Regular cardiac myocyte (primary cell): ENCODE results near the gene USP17L25. TPM values are rescaled to one million over a fixed set of nuclear protein-coding genes. Genes with fewer than 3 reads are reported as not detected.

Source experiments
- total RNA-seq: library from RNA; depleted of rRNA; stranded (reverse); fragments of >200 nt; gene quantifications from 2 replicates; pipeline ENCODE4 v1.2.3, GENCODE V29; 2014

USP17L25 gene
- total RNA-seq: not detected in 2 replicates

GRCh38 chr4:9329611-9330010 is at the start of gene USP17L25:
Gene USP17L25, plus strand, starts transcription at chr4:9329911. Its CDS starts 0 bp downstream, at chr4:9329911.

GRCh38 chr4:9324865-9325264 is 4.8 kb upstream of the USP17L25 start, which contains the start of gene USP17L24:
Gene USP17L24, plus strand, starts transcription at chr4:9325165. Its CDS starts 0 bp downstream, at chr4:9325165.

GRCh38 chr4:9334358-9334757 is 4.6 kb downstream of the USP17L25 start, which contains the start of gene USP17L26:
Gene USP17L26, plus strand, starts transcription at chr4:9334658. Its CDS starts 0 bp downstream, at chr4:9334658.

GRCh38 chr4:9339103-9339502 is 9.4 kb downstream of the USP17L25 start, which contains the start of gene USP17L5:
Gene USP17L5, plus strand, starts transcription at chr4:9339403. Its CDS starts 0 bp downstream, at chr4:9339403.

GRCh38 chr4:9343848-9344247 is 14.1 kb downstream of the USP17L25 start, which contains the start of gene USP17L27:
Gene USP17L27, plus strand, starts transcription at chr4:9344148. Its CDS starts 0 bp downstream, at chr4:9344148.

GRCh38 chr4:9348593-9348992 is 18.9 kb downstream of the USP17L25 start, which contains the start of gene USP17L28:
Gene USP17L28, plus strand, starts transcription at chr4:9348893. Its CDS starts 0 bp downstream, at chr4:9348893.

GRCh38 chr4:9353338-9353737 is 23.6 kb downstream of the USP17L25 start, which contains the start of gene USP17L29:
Gene USP17L29, plus strand, starts transcription at chr4:9353638. Its CDS starts 0 bp downstream, at chr4:9353638.

GRCh38 chr4:9362829-9363228 is 33.1 kb downstream of the USP17L25 start, which contains the start of gene USP17L30:
Gene USP17L30, plus strand, starts transcription at chr4:9363129. Its CDS starts 0 bp downstream, at chr4:9363129.

Other genes with a start within 250 kb of the USP17L25 start
- not detected in 2 replicates for gene FAM90A26, start 159.5 kb upstream of the USP17L25 start, total RNA-seq
- gene USP17L10, start 119.3 kb upstream of the USP17L25 start, total RNA-seq: not detected in 2 replicates
- not detected in 2 replicates for gene USP17L11, start 114.5 kb upstream of the USP17L25 start, total RNA-seq
- gene USP17L12, start 109.8 kb upstream of the USP17L25 start, total RNA-seq: not detected in 2 replicates
- gene USP17L13, start 105.0 kb upstream of the USP17L25 start, total RNA-seq: under 0.01 TPM in 1 of 2 replicates, not detected in the other
- gene USP17L15, start 95.5 kb upstream of the USP17L25 start, total RNA-seq: not detected in 2 replicates
- gene USP17L17, start 86.0 kb upstream of the USP17L25 start, total RNA-seq: under 0.01 TPM in 1 of 2 replicates, not detected in the other
- gene USP17L18, start 81.3 kb upstream of the USP17L25 start, total RNA-seq: not detected in 2 replicates
- not detected in 2 replicates for gene USP17L19, start 76.5 kb upstream of the USP17L25 start, total RNA-seq
- gene USP17L20, start 71.8 kb upstream of the USP17L25 start, total RNA-seq: not detected in 2 replicates
- not detected in 2 replicates for gene USP17L21, start 67.0 kb upstream of the USP17L25 start, total RNA-seq
- gene USP17L22, start 62.3 kb upstream of the USP17L25 start, total RNA-seq: not detected in 2 replicates
- not detected in 2 replicates for gene USP17L24, start 4.7 kb upstream of the USP17L25 start, total RNA-seq
- not detected in 2 replicates for gene USP17L26, start 4.7 kb downstream of the USP17L25 start, total RNA-seq
- gene USP17L5, start 9.5 kb downstream of the USP17L25 start, total RNA-seq: not detected in 2 replicates
- gene USP17L27, start 14.2 kb downstream of the USP17L25 start, total RNA-seq: not detected in 2 replicates
- not detected in 2 replicates for gene USP17L28, start 19.0 kb downstream of the USP17L25 start, total RNA-seq
- gene USP17L29, start 23.7 kb downstream of the USP17L25 start, total RNA-seq: not detected in 2 replicates
- not detected in 2 replicates for gene USP17L30, start 33.2 kb downstream of the USP17L25 start, total RNA-seq
- gene DEFB131A, start 114.5 kb downstream of the USP17L25 start, total RNA-seq: not detected in 2 replicates